Activated naive CD4-positive, alpha-beta T cell treated with anti-CD3 and anti-CD28 coated beads, Interleukin-2, amount 10 ng/mL, durations not matched to agents 7 days and 5 days (primary cell): ENCODE results near the gene STOX2.

Source experiments
- CTCF ChIA-PET: fragments of 350-600 bp; sonication (Branson Sonifier 250); formaldehyde crosslinking; loops from one replicate; lab custom pipeline; 2021; ENCODE audit warnings: antibody characterized with exemption; lab: Charles Lee
- DNase-seq: peaks from one replicate; pipeline ENCODE4 v3.0.0-alpha.2; 2020
- H3K27ac Mint-ChIP-seq: one replicate; pipeline ENCODE4 v1.8.0; 2021; ENCODE audit warnings: mild to moderate bottlenecking, moderate library complexity, mixed read lengths
- H3K27me3 Mint-ChIP-seq: one replicate; pipeline ENCODE4 v1.8.0; 2021; ENCODE audit warnings: mild to moderate bottlenecking, mixed read lengths
- H3K36me3 Mint-ChIP-seq: one replicate; pipeline ENCODE4 v1.8.0; 2021; ENCODE audit warnings: mixed read lengths
- H3K4me1 Mint-ChIP-seq: one replicate; pipeline ENCODE4 v1.8.0; 2021; ENCODE audit warnings: mixed read lengths
- H3K4me3 Mint-ChIP-seq: one replicate; pipeline ENCODE4 v1.8.0; 2021; ENCODE audit warnings: mild to moderate bottlenecking, moderate library complexity, mixed read lengths
- H3K9me3 Mint-ChIP-seq: one replicate; pipeline ENCODE4 v1.8.0; 2021; ENCODE audit warnings: mixed read lengths

STOX2 gene

DNA sequence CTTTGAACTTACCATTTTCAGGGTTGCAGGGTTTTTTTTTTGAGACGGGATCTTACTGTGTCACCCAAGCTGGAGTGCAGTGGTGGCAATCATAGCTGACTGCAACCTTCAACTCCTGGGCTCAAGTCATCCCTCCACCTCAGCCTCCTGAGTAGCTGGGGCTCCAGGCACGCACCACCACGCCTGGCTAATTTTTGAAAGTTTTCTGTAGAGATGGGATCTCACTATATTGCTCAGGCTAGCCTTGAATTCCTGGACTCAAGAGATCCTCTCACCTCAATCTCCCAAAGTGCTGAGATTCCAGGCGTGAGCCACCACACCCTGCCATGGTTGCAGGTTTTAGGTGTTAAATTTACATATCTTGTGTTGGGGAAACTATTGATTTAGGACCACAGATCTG is 64.5 kb downstream of the STOX2 start:
- Mint-ChIP-seq H3K36me3 (no peaks in the 10 kb centered on the region), H3K27me3 (peaks cover 13% of the 10 kb centered on the region), H3K4me1 (no peaks in the 10 kb centered on the region), H3K4me3 (no peak overlapping the region), H3K27ac (no peak overlapping the region), H3K9me3 (peaks cover 7% of the 10 kb centered on the region)
- CTCF ChIA-PET: no interaction called here
- DNase-seq: no peak

DNA sequence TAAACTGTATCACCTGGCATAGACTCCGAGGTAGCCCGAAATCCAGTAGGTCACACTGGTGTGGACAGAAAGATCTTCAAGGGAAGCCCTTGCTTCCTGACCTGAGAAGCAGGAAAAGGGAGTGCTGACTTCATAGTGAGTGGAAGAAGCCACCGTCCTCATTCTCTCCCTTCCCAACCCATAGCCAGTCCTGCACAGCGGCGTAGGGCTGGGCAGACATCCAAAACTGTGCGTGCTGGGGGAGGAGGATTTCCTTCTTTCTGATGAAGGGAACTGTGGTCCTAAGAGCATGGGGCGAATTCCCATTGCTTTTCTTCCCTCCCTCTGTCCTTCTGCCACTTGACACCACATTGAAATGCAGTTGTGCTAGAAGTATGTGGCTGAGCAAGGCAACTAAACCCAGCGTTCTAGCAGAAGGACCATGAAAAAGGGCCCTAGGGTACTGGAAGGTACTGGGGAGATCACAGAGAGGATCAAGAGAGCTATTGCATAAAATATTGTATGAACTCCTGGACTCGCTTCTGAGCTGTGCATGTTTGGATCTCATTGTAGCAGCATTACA is 66.9 kb downstream of the STOX2 start:
- DNase-seq: no peak
- H3K4me3 Mint-ChIP-seq: no peak overlapping the region

DNA sequence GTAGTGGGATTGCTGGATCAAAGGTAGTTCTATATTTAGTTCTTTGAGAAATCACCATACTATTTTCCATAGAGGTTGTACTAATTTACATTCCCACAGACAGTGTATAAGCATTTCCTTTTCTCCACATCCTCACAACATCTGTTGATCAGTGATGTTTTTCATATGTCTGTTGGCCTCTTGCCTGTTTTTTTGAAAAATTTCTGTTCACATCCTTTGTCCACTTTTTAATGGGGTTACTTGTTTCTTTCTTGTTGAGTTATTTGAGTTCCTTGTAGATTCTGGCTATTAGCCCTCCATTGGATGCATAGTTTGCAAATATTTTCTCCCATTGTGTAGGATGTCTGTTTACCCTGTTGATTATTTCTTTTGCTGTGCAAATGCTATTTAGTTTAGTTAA is 72.6 kb downstream of the STOX2 start:
- no peaks in the 10 kb centered on the region for H3K36me3 Mint-ChIP-seq
- no peak for DNase-seq

More for the DNA sequence above, 66.9 kb downstream of the STOX2 start:
- peaks cover 7% of the 10 kb centered on the region for H3K9me3 Mint-ChIP-seq
- H3K4me1 Mint-ChIP-seq: no peaks in the 10 kb centered on the region
- CTCF ChIA-PET: no interaction called here
- H3K27ac Mint-ChIP-seq: no peak overlapping the region
- H3K27me3 Mint-ChIP-seq: peaks cover 17% of the 10 kb centered on the region
- H3K36me3 Mint-ChIP-seq: no peaks in the 10 kb centered on the region

DNA sequence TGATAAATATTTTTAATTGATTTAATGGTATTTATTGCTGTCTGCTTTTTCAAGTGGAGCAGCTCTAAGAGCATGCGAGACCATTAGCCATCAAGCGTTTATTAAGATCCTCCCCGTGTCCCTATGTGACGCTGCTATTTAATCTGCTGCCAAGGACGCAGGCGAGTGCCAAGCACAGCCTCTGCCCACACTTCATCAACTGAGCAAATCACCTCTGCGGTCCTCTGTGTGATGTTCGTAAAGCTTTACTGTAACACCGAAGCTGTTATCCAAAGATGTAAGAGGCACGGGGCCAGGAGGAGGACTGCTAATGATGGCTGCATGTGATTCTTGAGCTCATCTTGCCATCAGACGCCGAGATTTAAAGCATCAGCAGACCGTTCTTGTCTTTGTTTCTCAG is 79.5 kb downstream of the STOX2 start:
- no peak for DNase-seq
- Mint-ChIP-seq H3K36me3 (no peaks in the 10 kb centered on the region), H3K27ac (no peak overlapping the region), H3K4me3 (no peak overlapping the region), H3K27me3 (peaks cover 14% of the 10 kb centered on the region), H3K9me3 (no peaks in the 10 kb centered on the region), H3K4me1 (no peaks in the 10 kb centered on the region)
- CTCF ChIA-PET: no interaction called here

More for the DNA sequence above, 72.6 kb downstream of the STOX2 start:
- Mint-ChIP-seq H3K27me3 (peaks cover 8% of the 10 kb centered on the region), H3K4me3 (no peak overlapping the region), H3K9me3 (peaks cover 7% of the 10 kb centered on the region), H3K27ac (no peak overlapping the region), H3K4me1 (no peaks in the 10 kb centered on the region)
- CTCF ChIA-PET: no interaction called here

DNA sequence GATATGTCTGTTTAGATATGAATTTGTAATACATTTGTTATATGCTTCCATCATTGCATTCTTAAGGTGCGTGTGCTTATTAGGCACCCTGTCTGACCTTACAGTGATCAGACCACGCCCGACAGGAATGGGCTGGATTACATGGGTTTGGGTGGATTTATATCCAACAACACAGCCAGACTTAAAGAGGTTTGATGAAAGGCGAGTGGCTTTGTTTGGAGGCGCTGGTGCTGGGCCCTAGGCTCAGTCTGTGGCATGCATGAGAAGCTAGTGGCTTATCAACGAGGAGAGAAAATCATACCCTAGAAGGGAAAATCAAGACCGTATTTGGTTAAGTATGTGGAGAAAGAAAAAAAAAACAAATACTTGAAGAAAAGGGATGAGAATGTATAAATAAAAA is 80.7 kb downstream of the STOX2 start:
- no peak for DNase-seq
- Mint-ChIP-seq H3K4me1 (no peaks in the 10 kb centered on the region), H3K4me3 (no peak overlapping the region), H3K9me3 (no peaks in the 10 kb centered on the region), H3K27ac (no peak overlapping the region), H3K36me3 (no peaks in the 10 kb centered on the region), H3K27me3 (peaks cover 14% of the 10 kb centered on the region)
- CTCF ChIA-PET: no interaction called here

DNA sequence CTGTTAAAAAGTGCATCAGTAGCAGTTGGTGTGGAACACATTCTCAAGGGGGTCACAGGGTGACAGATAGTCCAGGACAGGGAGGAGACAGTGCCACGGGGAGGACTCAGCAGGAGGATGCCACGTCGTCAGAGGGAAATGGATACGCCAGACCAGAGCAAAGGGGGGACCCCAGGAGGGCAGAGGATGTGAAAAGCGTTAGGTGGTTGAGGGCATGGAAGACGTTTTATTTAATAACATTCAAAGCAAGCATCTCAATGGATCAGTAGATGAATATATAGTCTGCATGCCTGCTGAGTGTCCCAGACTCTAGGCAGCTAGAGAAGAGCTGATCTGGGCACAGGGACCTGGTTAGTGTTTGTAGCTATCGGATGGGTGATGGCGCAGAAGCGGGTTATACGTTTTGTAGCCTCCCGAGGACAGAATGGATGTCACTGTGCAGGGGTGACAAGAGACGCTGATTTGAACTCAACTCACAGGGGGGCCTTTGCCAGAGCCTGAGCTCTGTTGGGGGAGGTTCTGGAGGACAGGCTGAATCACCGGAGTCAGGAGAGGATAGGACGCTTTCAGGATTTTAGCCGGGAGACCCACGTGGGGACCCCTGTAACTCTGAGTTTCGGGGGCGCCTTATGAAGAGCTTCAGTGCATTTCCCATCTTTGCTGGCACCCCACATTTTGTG is 81.3 kb downstream of the STOX2 start:
- DNase-seq: no peak
- Mint-ChIP-seq H3K4me3 (no peak overlapping the region), H3K36me3 (no peaks in the 10 kb centered on the region), H3K4me1 (no peaks in the 10 kb centered on the region), H3K27ac (no peak overlapping the region), H3K9me3 (no peaks in the 10 kb centered on the region), H3K27me3 (peaks cover 14% of the 10 kb centered on the region)
- CTCF ChIA-PET: no interaction called here

DNA sequence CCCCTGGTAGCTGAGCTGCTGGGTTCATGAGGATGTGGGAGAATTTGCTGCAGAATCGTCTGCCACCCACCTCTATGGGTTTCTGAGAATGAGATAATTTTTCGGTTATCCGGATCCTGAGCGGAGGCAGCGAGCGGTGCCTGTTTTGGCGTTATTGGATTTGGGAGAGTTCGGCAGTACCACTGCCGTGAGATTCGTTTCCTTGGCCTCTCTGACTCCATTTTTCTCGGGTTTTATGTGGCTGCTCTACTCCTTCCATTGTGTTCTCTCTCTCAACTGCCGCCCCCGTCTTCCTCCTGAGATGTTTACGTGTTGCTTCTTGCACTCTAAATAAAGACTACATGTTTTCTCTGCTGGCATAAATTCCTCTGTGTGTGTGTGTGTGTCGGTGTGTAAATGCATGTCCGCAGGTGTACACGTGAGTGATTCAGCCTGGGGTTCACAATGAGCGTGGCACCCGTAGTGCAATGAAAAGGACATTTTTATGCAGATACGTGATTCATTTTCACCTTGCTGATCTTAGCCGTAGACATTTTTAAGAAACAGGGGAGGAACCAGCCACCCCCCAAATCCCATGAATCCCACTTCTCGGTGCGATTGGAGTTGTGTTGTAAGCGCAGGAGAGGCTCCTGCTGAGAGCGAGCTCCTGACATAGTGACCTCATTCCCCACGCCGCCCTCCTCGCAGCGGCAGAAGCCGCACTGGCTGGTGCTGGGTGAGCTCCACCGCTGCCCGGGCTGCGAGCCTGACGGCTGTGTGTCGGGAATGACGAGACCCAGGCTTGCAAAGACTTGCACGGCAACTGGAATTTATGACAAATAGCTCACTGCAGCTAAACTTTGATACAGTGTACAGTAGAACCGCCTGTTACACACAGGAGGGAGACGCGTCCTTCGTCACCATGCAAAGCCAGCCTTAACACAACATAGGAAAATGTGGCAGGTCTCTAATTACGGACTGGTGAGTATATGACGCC is 82.2 kb downstream of the STOX2 start:
- CTCF ChIA-PET: interaction anchor here (0.7 kb wide), 1 partner anchor 265 kb away, joined by 3 read pairs; no protein-coding TSS in a partner anchor
- Mint-ChIP-seq H3K27ac (no peak overlapping the region), H3K27me3 (peaks cover 14% of the 10 kb centered on the region), H3K4me3 (no peak overlapping the region), H3K36me3 (no peaks in the 10 kb centered on the region), H3K9me3 (no peaks in the 10 kb centered on the region), H3K4me1 (no peaks in the 10 kb centered on the region)
- DNase-seq: no peak

DNA sequence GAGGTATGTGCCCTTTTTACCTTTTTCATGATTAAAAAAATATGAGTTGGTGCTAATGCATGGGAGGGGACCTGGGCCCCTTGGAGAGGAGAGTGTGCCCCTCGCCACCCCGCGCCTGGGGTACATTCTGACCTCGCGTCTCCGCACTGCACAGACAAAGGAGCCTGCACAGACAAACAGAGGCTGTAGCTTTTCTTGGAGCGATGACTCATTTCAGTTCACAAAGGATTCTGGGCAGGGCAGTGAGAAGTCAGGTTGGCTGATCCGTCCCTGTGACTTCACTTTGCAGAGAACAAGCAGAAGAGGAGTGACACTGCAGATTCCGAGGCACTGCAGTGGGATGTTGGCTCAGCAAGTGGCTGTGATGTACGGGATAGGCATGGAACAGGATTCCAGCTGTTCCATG is 82.9 kb downstream of the STOX2 start:
- H3K36me3 Mint-ChIP-seq: no peaks in the 10 kb centered on the region
- no peak overlapping the region for H3K27ac Mint-ChIP-seq
- H3K4me3 Mint-ChIP-seq: no peak overlapping the region
- no peaks in the 10 kb centered on the region for H3K9me3 Mint-ChIP-seq
- no peaks in the 10 kb centered on the region for H3K4me1 Mint-ChIP-seq
- no peak for DNase-seq
- CTCF ChIA-PET: no interaction called here
- peaks cover 12% of the 10 kb centered on the region for H3K27me3 Mint-ChIP-seq

DNA sequence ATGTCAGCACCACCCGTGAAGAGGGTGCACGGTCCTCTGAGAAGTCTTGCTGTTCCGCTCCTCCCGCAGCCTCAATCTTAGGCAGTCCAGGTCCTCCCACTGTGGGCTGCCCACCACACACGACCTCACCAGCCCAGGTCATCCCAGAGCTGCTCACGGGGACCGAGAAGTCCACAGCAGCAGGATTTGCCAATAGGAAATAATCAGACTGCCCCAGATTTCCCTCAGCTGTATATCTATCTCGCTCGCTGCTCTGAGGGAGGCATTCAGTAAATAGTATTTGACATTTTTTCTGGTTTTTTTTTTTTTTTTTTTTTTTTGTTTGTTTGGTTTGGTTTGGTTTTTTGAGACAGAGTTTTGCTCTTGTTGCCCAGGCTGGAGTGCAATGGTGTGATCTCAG is 83.8 kb downstream of the STOX2 start:
- Mint-ChIP-seq H3K27ac (no peak overlapping the region), H3K36me3 (no peaks in the 10 kb centered on the region), H3K9me3 (no peaks in the 10 kb centered on the region), H3K4me1 (no peaks in the 10 kb centered on the region), H3K4me3 (no peak overlapping the region), H3K27me3 (peaks cover 10% of the 10 kb centered on the region)
- CTCF ChIA-PET: no interaction called here
- DNase-seq: no peak

DNA sequence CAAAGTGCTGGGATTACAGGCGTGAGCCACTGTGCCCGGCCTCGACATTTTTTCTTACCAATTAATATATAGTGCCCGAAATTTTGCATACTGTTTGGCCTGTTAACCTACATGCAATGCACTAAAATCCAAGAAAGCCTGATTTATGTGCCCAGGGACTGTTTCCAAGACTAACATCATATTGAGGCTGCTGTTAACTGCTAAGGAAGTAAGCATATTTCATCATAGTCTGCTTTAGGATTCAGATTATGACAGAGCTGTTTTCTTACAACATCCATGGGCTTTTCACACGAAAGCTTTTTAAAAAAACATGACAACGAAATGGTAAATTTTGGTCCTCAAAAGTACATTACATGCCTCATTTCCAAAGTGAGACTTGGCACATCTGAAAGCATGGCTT is 84.4 kb downstream of the STOX2 start:
- DNase-seq: no peak
- CTCF ChIA-PET: no interaction called here
- Mint-ChIP-seq H3K36me3 (no peaks in the 10 kb centered on the region), H3K27me3 (peaks cover 10% of the 10 kb centered on the region), H3K27ac (no peak overlapping the region), H3K4me1 (no peaks in the 10 kb centered on the region), H3K9me3 (no peaks in the 10 kb centered on the region), H3K4me3 (no peak overlapping the region)

DNA sequence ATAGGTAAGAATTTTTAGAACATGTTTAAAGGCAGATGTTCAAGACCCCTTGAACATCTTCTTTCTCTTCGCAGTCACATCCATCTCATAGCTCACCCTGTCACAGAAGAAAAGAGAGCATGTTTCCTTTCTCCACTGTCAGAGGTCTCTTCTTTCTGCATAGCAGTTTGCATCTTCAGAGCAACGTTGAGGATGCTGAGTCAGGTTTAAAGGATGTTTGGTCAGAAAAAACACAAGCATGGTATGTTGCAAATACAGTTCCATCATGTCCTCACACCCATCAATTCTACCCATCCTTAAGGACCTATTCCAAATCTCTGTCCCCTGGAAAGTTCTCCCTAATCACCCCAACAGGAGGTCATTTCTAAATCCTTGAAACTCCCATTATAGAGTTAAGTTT is 84.8 kb downstream of the STOX2 start:
- Mint-ChIP-seq H3K27ac (no peak overlapping the region), H3K36me3 (no peaks in the 10 kb centered on the region), H3K9me3 (no peaks in the 10 kb centered on the region), H3K4me1 (no peaks in the 10 kb centered on the region), H3K27me3 (peaks cover 10% of the 10 kb centered on the region), H3K4me3 (no peak overlapping the region)
- DNase-seq: no peak
- CTCF ChIA-PET: no interaction called here

DNA sequence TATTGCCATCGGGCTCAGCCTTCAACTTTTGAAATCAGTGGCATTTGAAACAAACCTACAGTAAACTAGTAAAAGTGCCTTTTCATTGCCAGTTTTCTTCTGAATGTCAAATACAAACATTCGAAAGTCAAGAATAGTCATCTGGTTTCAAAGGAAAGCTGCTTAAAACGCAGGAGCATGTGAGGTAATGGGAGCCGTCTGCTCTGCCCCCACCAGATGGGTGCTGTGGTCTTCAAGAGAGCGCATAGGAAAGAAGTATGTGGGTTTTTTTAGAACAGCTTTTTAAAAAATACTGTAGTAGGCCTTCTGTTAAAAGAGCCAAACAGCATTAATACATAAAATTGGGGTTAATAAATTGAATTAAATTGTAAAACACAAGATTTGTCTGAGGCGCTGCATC is 88.6 kb downstream of the STOX2 start:
- peaks cover 17% of the 10 kb centered on the region for H3K27me3 Mint-ChIP-seq
- H3K4me3 Mint-ChIP-seq: no peak overlapping the region
- no peak for DNase-seq
- CTCF ChIA-PET: no interaction called here
- H3K36me3 Mint-ChIP-seq: no peaks in the 10 kb centered on the region
- H3K27ac Mint-ChIP-seq: no peak overlapping the region
- H3K9me3 Mint-ChIP-seq: no peaks in the 10 kb centered on the region
- H3K4me1 Mint-ChIP-seq: no peaks in the 10 kb centered on the region

DNA sequence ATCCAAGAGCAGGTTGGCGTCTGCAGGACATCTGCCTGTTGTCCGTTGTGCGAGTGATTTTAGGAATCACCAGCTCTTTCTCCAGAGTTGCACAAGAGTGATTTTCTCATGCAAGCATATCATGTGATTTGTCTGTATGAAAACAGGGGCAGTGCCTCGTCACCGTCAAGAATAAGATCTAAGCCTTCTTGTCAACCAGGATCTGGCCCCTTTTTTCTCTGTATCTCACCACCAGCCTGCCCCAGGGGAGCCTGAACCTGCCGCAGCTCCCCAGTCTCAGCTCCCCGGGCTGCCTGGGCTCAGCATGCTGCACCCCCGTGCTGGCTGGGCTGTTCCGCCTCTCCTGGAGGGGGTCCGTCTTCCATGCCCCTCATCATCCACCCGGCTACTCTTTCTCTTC is 90.5 kb downstream of the STOX2 start:
- H3K27ac Mint-ChIP-seq: no peak overlapping the region
- H3K4me3 Mint-ChIP-seq: no peak overlapping the region
- no peaks in the 10 kb centered on the region for H3K36me3 Mint-ChIP-seq
- CTCF ChIA-PET: no interaction called here
- H3K4me1 Mint-ChIP-seq: no peaks in the 10 kb centered on the region
- no peaks in the 10 kb centered on the region for H3K9me3 Mint-ChIP-seq
- DNase-seq: no peak
- H3K27me3 Mint-ChIP-seq: peaks cover 13% of the 10 kb centered on the region

DNA sequence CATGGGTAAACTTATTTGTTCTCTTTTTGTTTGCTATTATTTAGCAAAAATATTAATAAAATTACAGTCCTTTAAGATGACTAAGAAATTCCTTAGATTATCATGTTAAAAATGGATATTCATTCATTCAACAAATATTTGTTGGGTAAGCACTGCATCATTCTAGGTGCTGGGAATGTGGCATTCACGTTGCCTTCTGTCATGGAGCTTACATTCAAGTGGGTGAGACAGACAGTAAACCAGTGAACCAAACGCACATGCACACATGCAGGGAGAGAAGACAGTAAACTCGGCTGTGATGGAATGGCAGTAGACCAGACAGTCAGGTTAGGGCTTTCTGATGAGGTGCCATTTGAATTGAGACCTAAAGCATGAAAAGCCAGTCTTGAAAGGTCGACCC is 91.8 kb downstream of the STOX2 start:
- H3K27me3 Mint-ChIP-seq: peaks cover 13% of the 10 kb centered on the region
- CTCF ChIA-PET: no interaction called here
- no peaks in the 10 kb centered on the region for H3K36me3 Mint-ChIP-seq
- no peak overlapping the region for H3K27ac Mint-ChIP-seq
- DNase-seq: no peak
- no peaks in the 10 kb centered on the region for H3K9me3 Mint-ChIP-seq
- H3K4me1 Mint-ChIP-seq: no peaks in the 10 kb centered on the region
- no peak overlapping the region for H3K4me3 Mint-ChIP-seq
